ENCODE data around the gene COL5A3.

COL5A3 gene

GRCh38 chr19:10009714-10010224 is 535 bp downstream of the COL5A3 start:
- no peak for DNase-seq

GRCh38 chr19:10008184-10008765 is 2.0 kb downstream of the COL5A3 start:
- no peak for DNase-seq

- no peak for DNase-seq
Measured at GRCh38 chr19:10007371-10008183, 2.7 kb downstream of the COL5A3 start.

GRCh38 chr19:10006752-10007323 is 3.5 kb downstream of the COL5A3 start:
- DNase-seq = no peak

- DNase-seq = no peak
Measured at GRCh38 chr19:10006335-10006708, 4.0 kb downstream of the COL5A3 start.

- DNase-seq = no peak
Measured at GRCh38 chr19:10005632-10006334, 4.5 kb downstream of the COL5A3 start.

- no peak for DNase-seq
Measured at GRCh38 chr19:10004617-10005016, 5.7 kb downstream of the COL5A3 start.

GRCh38 chr19:10003271-10003670 is 7.0 kb downstream of the COL5A3 start:
- peak; percentile 25 for DNase-seq

- DNase-seq = peak; percentile 16
Measured at GRCh38 chr19:10001899-10002298, 8.4 kb downstream of the COL5A3 start.

- peak; percentile 73 for DNase-seq
Measured at GRCh38 chr19:10000171-10000826, 10.0 kb downstream of the COL5A3 start.

GRCh38 chr19:9996541-9996940 is 13.8 kb downstream of the COL5A3 start:
- DNase-seq = no peak

- DNase-seq = no peak
Measured at GRCh38 chr19:9995999-9996398, 14.3 kb downstream of the COL5A3 start.

- DNase-seq = no peak
Measured at GRCh38 chr19:9995084-9995483, 15.2 kb downstream of the COL5A3 start.

- peak; percentile 17 for DNase-seq
Measured at GRCh38 chr19:9991425-9992191, 18.7 kb downstream of the COL5A3 start.

GRCh38 chr19:9989504-9989903 is 20.8 kb downstream of the COL5A3 start:
- no peak for DNase-seq

- DNase-seq = no peak
Measured at GRCh38 chr19:9986787-9987281, 23.5 kb downstream of the COL5A3 start.

GRCh38 chr19:9981406-9982260 is 28.7 kb downstream of the COL5A3 start:
- DNase-seq = no peak

GRCh38 chr19:9972103-9972502 is 38.2 kb downstream of the COL5A3 start:
- DNase-seq = no peak

- no peak for DNase-seq
Measured at GRCh38 chr19:9971166-9971897, 39.0 kb downstream of the COL5A3 start.

GRCh38 chr19:9970481-9970880 is 39.8 kb downstream of the COL5A3 start:
- DNase-seq = no peak

Data from RPMI8226 (cell line).